Nephron progenitor cell (in vitro differentiated cells): Measurements from ENCODE around the gene ATF1.
"Not testable (repeated sequence)": the region's sequence is repeated elsewhere in the genome, so short reads cannot be mapped to it uniquely, and the experiment has no call there.

Source experiments
- DNase-seq: peaks from one replicate; pipeline ENCODE4 v3.0.0; 2021
- H3K27ac Mint-ChIP-seq: 2 replicates; pipeline ENCODE4 v1.8.0; 2021; ENCODE audit warnings: mild to moderate bottlenecking, moderate library complexity, mixed read lengths
- H3K27me3 Mint-ChIP-seq: 2 replicates; pipeline ENCODE4 v1.8.0; 2021; ENCODE audit warnings: mild to moderate bottlenecking, low read depth, mixed read lengths; ENCODE audit not compliant: poor library complexity
- H3K36me3 Mint-ChIP-seq: 2 replicates; pipeline ENCODE4 v1.8.0; 2021; ENCODE audit warnings: low read depth, mixed read lengths
- H3K4me1 Mint-ChIP-seq: 2 replicates; pipeline ENCODE4 v1.8.0; 2021; ENCODE audit warnings: mixed read lengths
- H3K4me3 Mint-ChIP-seq: 2 replicates; pipeline ENCODE4 v1.8.0; 2021; ENCODE audit warnings: mild to moderate bottlenecking, moderate library complexity, mixed read lengths
- H3K9me3 Mint-ChIP-seq: 2 replicates; pipeline ENCODE4 v1.8.0; 2021; ENCODE audit warnings: mild to moderate bottlenecking, moderate library complexity, mixed read lengths
- TF ChIP-seq, protein P1 (sequence below): fragments of 200-600 bp; sonication (generic); IDR thresholded peaks from 2 replicates; pipeline ENCODE4 v1.5.0; 2021; ENCODE audit warnings: antibody characterized with exemption

ATF1 gene

DNA sequence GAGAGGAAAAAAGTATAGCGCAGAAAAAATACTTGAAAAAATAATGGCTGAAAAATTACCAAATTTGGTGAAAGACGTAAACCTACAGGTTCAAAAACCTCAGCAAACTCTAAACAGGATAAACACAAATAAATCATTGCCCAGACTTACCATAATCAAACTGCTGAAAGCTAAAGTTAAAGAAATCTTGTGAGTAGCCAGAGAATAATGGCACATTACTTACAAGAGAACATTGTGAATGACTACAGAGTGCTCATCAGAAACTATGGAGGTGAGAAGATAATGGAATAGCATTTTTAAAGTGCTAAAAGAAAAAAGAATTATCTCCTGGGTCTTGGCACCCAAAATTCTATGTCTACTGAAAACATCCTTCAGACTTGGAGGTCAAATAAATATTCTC, 36.0 kb downstream of the ATF1 start:
- Mint-ChIP-seq H3K36me3 (peaks cover 87% of the 10 kb centered on the region), H3K9me3 (peaks cover 51% of the 10 kb centered on the region), H3K4me1 (no peaks in the 10 kb centered on the region), H3K4me3 (no peak overlapping the region), H3K27me3 (no peaks in the 10 kb centered on the region), H3K27ac (no peak overlapping the region)
- no peak for DNase-seq
- TF ChIP-seq, protein P1, sequence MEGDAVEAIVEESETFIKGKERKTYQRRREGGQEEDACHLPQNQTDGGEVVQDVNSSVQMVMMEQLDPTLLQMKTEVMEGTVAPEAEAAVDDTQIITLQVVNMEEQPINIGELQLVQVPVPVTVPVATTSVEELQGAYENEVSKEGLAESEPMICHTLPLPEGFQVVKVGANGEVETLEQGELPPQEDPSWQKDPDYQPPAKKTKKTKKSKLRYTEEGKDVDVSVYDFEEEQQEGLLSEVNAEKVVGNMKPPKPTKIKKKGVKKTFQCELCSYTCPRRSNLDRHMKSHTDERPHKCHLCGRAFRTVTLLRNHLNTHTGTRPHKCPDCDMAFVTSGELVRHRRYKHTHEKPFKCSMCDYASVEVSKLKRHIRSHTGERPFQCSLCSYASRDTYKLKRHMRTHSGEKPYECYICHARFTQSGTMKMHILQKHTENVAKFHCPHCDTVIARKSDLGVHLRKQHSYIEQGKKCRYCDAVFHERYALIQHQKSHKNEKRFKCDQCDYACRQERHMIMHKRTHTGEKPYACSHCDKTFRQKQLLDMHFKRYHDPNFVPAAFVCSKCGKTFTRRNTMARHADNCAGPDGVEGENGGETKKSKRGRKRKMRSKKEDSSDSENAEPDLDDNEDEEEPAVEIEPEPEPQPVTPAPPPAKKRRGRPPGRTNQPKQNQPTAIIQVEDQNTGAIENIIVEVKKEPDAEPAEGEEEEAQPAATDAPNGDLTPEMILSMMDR = no peak

DNA sequence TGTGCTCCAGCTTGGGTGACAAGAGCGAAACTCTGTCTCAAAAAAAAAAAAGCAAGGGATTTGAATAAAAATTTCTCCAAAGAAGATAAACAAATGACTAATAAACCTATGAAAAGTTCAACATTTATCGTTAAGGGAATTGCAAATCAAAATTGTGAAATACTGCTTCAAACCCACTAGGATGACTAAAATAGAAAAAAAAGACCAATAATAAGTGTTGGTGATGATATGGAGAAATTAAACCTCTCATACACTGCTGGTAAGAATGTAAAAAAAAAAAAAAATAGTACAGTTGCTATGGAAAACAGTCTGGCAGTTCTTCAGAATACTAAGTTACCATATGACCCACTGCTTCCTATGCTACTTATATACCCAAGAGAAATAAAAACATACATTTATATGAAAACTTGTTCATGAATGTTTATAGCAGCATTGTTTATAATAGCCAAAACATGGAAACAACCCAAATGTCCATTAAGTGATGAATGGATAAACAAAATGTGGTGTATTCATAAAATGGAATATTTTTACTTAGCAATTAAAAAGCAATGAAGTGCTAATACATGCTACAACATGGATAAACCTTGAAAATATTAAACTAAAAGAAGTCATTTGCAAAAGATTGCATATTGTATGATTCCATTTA, 39.5 kb downstream of the ATF1 start:
- no peaks in the 10 kb centered on the region for H3K27me3 Mint-ChIP-seq

DNA sequence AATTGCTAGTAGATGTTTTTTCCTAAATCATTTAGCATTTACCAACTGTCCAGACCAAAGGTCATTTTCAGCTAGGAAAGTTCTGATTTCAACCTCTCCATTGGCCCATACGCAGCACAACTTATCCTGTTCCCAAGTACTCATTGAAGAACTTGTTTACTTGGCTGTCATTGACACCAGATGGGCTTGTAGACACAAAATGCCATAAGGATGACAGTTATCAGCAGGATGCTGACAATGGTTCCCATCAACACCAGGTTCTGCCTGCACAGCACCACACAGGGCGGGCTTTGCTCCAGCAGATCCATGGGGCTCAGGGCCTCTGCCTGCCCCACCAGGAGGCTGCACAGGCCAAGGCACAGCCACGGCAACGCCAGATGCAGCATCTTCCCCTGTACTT, 42.3 kb downstream of the ATF1 start:
- DNase-seq = no peak
- H3K4me3 Mint-ChIP-seq = no peak overlapping the region
- H3K27me3 Mint-ChIP-seq = no peaks in the 10 kb centered on the region
- H3K36me3 Mint-ChIP-seq = peaks cover 57% of the 10 kb centered on the region
- peaks cover 8% of the 10 kb centered on the region for H3K9me3 Mint-ChIP-seq
- H3K4me1 Mint-ChIP-seq = no peaks in the 10 kb centered on the region
- TF ChIP-seq, protein P1 = no peak
- H3K27ac Mint-ChIP-seq = no peak overlapping the region

More for the DNA sequence above, 39.5 kb downstream of the ATF1 start:
- H3K36me3 Mint-ChIP-seq = peaks cover 70% of the 10 kb centered on the region
- no peaks in the 10 kb centered on the region for H3K4me1 Mint-ChIP-seq
- no peak for DNase-seq
- H3K9me3 Mint-ChIP-seq = peaks cover 36% of the 10 kb centered on the region
- no peak overlapping the region for H3K27ac Mint-ChIP-seq
- no peak overlapping the region for H3K4me3 Mint-ChIP-seq
- TF ChIP-seq, protein P1 = no peak

DNA sequence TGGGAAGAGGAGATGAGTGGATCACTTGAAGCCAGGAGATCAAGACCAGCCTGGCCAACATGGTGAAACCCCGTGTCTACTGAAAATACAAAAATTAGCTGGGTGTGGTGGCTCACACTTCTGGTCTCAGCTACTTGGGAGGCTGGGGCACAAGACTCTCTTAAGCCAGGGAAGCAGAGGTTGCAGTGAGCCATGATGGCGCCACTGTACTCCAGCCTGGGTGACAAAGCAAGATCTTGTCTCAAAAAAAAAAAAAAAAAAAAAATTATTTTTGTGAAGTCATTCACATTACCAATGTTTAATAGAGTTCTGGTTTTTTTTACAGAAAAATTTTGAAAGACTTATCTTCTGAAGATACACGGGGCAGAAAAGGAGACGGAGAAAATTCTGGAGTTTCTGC, 45.2 kb downstream of the ATF1 start:
- DNase-seq, H3K4me3 Mint-ChIP-seq, H3K27me3 Mint-ChIP-seq, H3K27ac Mint-ChIP-seq, H3K9me3 Mint-ChIP-seq, H3K4me1 Mint-ChIP-seq: not testable (repeated sequence)
- H3K36me3 Mint-ChIP-seq = peaks cover 55% of the 10 kb centered on the region

DNA sequence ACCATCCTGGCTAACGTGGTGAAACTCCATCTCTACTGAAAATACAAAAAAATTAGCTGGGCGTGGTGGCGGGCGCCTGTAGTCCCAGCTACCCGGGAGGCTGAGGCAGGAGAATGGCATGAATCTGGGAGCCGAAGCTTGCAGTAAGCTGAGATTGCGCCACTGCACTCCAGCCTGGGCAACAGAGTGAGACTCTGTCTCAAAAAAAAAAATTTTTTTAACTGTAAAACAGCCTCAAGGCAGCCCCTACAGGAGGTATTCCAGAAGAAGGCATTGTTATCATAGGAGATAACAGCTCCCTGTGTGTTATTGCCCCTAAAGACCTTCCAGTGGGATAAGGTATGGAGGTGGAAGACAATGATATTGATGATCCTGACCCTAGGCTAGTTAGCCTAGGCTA, 51.0 kb downstream of the ATF1 start:
- H3K27me3 Mint-ChIP-seq, H3K4me3 Mint-ChIP-seq, H3K9me3 Mint-ChIP-seq, H3K4me1 Mint-ChIP-seq, H3K27ac Mint-ChIP-seq, DNase-seq: not testable (repeated sequence)
- peaks cover 72% of the 10 kb centered on the region for H3K36me3 Mint-ChIP-seq

GRCh38 chr12:50820177-50820576, 56.3 kb downstream of the ATF1 start:
- Mint-ChIP-seq H3K9me3 (no peaks in the 10 kb centered on the region), H3K27ac (no peak overlapping the region), H3K4me1 (peaks cover 4% of the 10 kb centered on the region), H3K36me3 (peaks cover 39% of the 10 kb centered on the region), H3K27me3 (no peaks in the 10 kb centered on the region), H3K4me3 (no peak overlapping the region)
- TF ChIP-seq, protein P1 = no peak
- DNase-seq = no peak

- no peak for DNase-seq
- no peak overlapping the region for H3K4me3 Mint-ChIP-seq
- H3K27ac Mint-ChIP-seq = no peak overlapping the region
These were observed 58.2 kb downstream of the ATF1 start for GRCh38 chr12:50822082-50822481.

DNA sequence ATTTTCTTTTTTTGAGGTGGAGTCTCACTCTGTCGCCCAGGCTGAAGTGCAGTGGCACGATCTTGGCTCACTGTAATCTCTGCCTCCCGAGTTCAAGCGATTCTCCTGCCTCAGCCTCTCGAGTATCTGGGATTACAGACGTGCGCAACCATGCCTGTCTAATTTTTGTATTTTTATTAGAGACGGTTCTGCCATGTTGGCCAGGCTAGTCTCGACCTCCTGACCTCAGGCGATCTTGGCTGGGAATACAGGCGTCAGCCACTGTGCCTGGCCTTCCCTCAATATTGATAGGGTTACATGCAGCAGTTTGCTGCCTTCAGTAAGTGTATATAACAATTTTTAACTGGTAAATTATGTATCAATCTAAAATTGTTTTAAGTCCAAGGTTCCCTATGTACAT, 59.8 kb downstream of the ATF1 start:
- H3K4me3 Mint-ChIP-seq, H3K9me3 Mint-ChIP-seq, H3K27ac Mint-ChIP-seq, DNase-seq, H3K36me3 Mint-ChIP-seq, H3K27me3 Mint-ChIP-seq, H3K4me1 Mint-ChIP-seq: not testable (repeated sequence)

More at GRCh38 chr12:50822082-50822481, 58.2 kb downstream of the ATF1 start:
- H3K36me3 Mint-ChIP-seq = peaks cover 21% of the 10 kb centered on the region
- H3K9me3 Mint-ChIP-seq = no peaks in the 10 kb centered on the region
- H3K4me1 Mint-ChIP-seq = peaks cover 5% of the 10 kb centered on the region
- TF ChIP-seq, protein P1 = no peak
- no peaks in the 10 kb centered on the region for H3K27me3 Mint-ChIP-seq
